HG03354 (cell line): Measurements from ENCODE around the gene GMCL1.
A peak's percentile ranks its signal among the peaks of the same experiment; 100 is the strongest.
"Not testable (repeated sequence)": the region's sequence is repeated elsewhere in the genome, so short reads cannot be mapped to it uniquely, and the experiment has no call there.

Source experiments
- ATAC-seq: cut with Tn5 transposase; IDR thresholded peaks from one replicate; pipeline ENCODE4 v1.9.1; 2021; ENCODE audit warnings: mild to moderate bottlenecking; ENCODE audit not compliant: unreplicated experiment, poor library complexity, severe bottlenecking

Gene GMCL1

DNA sequence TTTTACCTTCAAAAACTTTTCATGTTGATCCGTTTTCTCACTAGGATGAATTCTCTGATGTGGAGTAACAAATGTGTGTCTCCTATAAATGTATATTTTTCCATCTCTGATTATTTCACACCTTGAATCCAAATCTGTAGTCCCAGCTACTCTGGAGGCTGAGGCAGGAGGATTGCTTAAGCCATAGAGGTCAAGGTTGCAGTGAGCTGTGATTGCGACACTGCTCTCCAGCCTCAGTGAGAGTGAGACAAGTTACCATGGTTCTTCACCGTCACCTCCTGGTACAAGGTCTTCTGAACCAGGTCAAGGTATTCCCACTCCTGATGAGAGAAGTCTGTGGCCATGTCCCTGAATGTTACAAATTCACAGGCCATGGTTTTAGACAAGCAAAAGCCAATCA is 15.1 kb downstream of the GMCL1 start:
- no peak for ATAC-seq

GRCh38 chr2:69846182-69847067 is 17.0 kb downstream of the GMCL1 start:
- ATAC-seq: no peak

- no peak for ATAC-seq
Measured at GRCh38 chr2:69847068-69847828, 17.8 kb downstream of the GMCL1 start.

GRCh38 chr2:69848186-69848790 is 18.8 kb downstream of the GMCL1 start:
- ATAC-seq: no peak

- ATAC-seq: no peak
Measured at GRCh38 chr2:69858261-69858660, 28.8 kb downstream of the GMCL1 start.

DNA sequence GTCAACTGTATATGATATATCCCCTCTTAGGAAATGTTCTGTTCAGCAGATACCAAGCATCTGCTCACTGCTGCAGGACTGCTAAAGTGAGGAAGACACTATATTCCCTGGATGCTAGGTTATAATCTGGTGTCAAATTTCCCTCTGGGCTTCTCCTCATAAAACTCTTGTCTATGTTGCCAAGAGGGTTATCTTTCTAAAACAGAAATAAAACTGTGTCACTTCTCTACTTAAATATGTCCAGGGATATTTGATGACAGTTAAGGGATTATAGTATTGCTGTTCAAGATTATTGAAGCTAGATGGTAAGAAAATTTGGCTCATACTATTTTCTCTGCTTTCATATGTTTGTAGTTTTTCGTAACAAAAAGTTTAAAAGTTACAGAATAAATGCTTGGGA is 33.8 kb downstream of the GMCL1 start:
- ATAC-seq: no peak

GRCh38 chr2:69888451-69888850 is 59.0 kb downstream of the GMCL1 start:
- no peak for ATAC-seq

- ATAC-seq: no peak
Measured at GRCh38 chr2:69889302-69889701, 59.8 kb downstream of the GMCL1 start.

GRCh38 chr2:69890881-69891280 is 61.4 kb downstream of the GMCL1 start:
- ATAC-seq: no peak

DNA sequence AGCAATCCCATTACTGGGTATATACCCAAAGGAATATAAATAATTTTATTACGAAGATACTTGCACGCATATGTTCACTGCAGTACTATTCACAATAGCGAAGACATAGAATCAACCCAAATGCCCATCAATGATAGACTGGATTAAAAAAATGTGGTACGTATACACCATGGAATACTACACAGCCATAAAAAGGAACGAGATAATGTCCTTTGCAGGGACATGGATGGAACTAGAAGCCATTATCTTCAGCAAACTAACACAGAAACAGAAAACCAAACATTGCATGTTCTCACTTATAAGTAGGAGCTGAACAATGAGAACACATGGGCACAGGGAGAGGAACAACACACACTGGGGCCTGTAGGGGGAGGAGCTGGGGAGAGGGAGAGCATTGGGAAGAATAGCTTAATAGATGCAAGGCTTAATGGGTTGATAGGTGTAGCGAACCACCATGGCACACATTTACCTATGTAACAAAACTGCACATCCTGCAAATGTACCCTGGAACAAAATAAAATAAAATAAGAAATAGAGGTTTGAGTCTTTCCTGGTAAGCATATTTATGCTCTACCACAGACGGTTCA is 63.5 kb downstream of the GMCL1 start:
- not testable (repeated sequence) for ATAC-seq

- ATAC-seq: peak; percentile 87
Measured at GRCh38 chr2:69893684-69894551, 64.5 kb downstream of the GMCL1 start, which contains the start of gene SNRNP27. Gene SNRNP27 (plus strand): TSS chr2:69893956. CDS start chr2:69893985, 29 bp downstream.

GRCh38 chr2:69894737-69895136 is 65.3 kb downstream of the GMCL1 start:
- not testable (repeated sequence) for ATAC-seq

DNA sequence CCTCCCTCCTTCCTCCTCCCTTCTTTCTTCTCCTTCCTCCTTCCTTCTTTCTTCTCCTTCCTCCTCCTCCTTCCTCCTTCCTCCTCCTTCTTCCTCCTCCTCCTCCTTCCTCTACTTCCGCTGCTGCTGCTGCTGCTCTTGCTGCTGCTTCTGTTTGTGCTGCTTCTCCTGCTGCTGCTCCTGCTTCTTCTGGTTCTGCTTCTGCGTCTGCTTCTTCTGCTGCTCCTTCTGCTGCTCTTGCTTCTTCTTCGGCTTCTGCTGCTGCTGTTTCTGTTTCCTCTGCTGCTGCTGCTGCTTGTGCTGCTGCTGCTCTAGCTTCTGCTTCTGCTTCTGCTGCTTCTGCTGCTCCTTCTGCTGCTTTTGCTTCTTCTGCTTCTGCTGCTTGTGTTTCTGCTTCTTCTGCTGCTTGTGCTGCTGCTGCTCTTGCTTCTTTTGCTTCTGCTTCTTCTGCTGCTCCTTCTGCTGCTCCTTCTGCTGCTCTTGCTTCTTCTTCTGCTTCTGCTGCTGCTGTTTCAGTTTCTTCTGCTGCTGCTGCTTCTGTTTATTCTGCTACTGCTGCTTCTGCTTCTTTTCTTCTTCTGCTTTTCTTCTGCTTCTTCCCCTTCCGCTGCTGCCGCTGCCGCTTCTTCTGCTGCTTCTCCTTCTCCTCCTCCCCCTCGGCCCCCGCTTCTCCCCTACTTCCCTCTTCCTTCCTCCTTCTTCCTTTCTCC is 72.9 kb downstream of the GMCL1 start:
- no peak for ATAC-seq

DNA sequence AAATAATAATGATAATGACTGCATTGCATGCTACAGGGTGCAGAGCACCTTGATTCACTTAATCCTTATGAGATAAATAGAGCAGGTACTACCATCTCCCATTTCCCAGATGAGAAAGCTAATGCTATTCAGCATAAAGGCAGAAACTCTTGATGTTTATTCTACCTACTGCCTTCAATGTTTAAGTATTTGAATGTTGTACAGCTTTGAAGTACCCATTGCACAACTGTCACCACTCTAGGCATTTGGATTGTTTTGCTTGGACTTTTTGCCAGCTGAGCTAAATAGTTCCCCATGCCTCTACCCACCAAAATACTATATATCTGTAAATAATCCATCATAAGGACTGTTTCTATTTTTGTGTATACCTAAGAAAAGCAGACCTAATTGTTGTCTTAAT is 77.8 kb downstream of the GMCL1 start:
- ATAC-seq: no peak

DNA sequence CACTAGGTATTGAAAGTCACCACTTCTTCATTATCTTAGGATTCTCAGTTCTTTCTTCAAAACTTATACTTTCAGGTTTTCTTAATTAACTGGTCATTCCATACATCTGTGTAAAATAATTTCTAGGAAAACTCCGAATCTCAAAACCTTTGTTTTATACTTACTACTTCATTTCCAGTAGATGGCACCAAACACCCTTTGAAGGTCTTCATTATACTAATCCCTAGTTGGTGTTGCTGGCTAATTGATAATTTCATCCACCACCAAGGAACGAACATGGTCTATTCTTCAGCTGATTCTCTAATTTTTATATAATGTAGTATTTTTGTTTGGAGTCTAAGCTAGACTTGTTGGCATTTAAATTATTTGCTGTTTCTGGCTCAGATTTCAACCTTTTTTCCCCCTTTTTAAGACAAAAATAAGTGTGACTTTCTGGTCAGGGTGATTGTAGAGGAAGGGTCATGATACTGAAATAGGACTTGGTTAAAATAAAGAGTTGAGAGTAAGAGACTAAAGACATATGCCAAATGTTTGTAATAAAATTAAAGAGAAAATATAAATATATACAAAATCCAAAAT is 82.6 kb downstream of the GMCL1 start:
- ATAC-seq: no peak

GRCh38 chr2:69914164-69914949 is 84.9 kb downstream of the GMCL1 start:
- peak; percentile 90 for ATAC-seq
